Natural killer cell (primary cell): ENCODE data around the gene LRRN3. TPM values are rescaled to one million over a fixed set of nuclear protein-coding genes. Genes with fewer than 3 reads are reported as not detected.

Experiments used
- ATAC-seq, 3 donors: fragments of 150-1000 bp in 2 of 3; fragments of 200-7000 bp in 1 of 3; cut with Tn5 transposase; 1 replicate in 1 of 3; 2 replicates in 2 of 3; pipeline ENCODE4 v1.10.0; 2021; ENCODE audit warnings: mild to moderate bottlenecking in 2 of 3, moderate library complexity in 2 of 3
- DNase-seq, 2 donors: peaks; one replicate each; pipeline versions ENCODE4 v3.0.0 to v3.0.0-alpha.2; 2013 to 2021; ENCODE audit warnings: mixed read lengths in 1 of 2
- H3K27ac ChIP-seq: one replicate; pipeline ENCODE4 v1.5.1; 2013; ENCODE audit warnings: mild to moderate bottlenecking, low read length
- H3K27me3 ChIP-seq: one replicate; pipeline ENCODE4 v1.6.1; 2013; ENCODE audit warnings: low read length; ENCODE audit not compliant: control insufficient read depth, insufficient read depth
- H3K36me3 ChIP-seq: one replicate; pipeline ENCODE4 v1.6.1; 2013; ENCODE audit warnings: low read length; ENCODE audit not compliant: control insufficient read depth, insufficient read depth
- H3K4me1 ChIP-seq: one replicate; pipeline ENCODE4 v1.6.1; 2013; ENCODE audit warnings: low read length; ENCODE audit not compliant: control insufficient read depth, insufficient read depth
- H3K4me3 ChIP-seq: one replicate; pipeline ENCODE4 v1.5.1; 2013; ENCODE audit warnings: low read length
- H3K9me3 ChIP-seq: one replicate; pipeline ENCODE4 v1.6.1; 2013; ENCODE audit warnings: low read length; ENCODE audit not compliant: control insufficient read depth, insufficient read depth
- H3K27ac Mint-ChIP-seq, 2 donors: one replicate each; pipeline ENCODE4 v1.8.0; 2022; ENCODE audit warnings: mild to moderate bottlenecking in 2 of 2, mixed read lengths in 2 of 2, moderate library complexity in 1 of 2
- H3K27me3 Mint-ChIP-seq, 2 donors: one replicate each; pipeline ENCODE4 v1.8.0; 2022; ENCODE audit warnings: low read depth in 2 of 2, mixed read lengths in 2 of 2
- H3K36me3 Mint-ChIP-seq: one replicate; pipeline ENCODE4 v1.8.0; 2022; ENCODE audit warnings: mixed read lengths
- H3K4me1 Mint-ChIP-seq, 2 donors: one replicate each; pipeline ENCODE4 v1.8.0; 2022; ENCODE audit warnings: mixed read lengths in 2 of 2
- H3K4me3 Mint-ChIP-seq: one replicate; pipeline ENCODE4 v1.8.0; 2022; ENCODE audit warnings: mild to moderate bottlenecking, moderate library complexity, mixed read lengths
- H3K9me3 Mint-ChIP-seq, 2 donors: one replicate each; pipeline ENCODE4 v1.8.0; 2022; ENCODE audit warnings: mixed read lengths in 2 of 2
- WGBS: methylation state at CpG from one replicate; pipeline ENCODE4 v1.1.7; 2013; ENCODE audit warnings: missing lambda C conversion rate; ENCODE audit not compliant: insufficient coverage; 5-methylcytosine and 5-hydroxymethylcytosine counted together
- intact Hi-C: fragments of 100-400 bp; cut with micrococcal nuclease; formaldehyde crosslinking; loops from one replicate; pipeline ENCODE4 v1.14.2; 2022
- total RNA-seq, 4 donors: library from RNA; stranded (reverse); fragments of 120-200 nt in 1 of 4; gene quantifications; one replicate each; pipeline versions ENCODE4 v1.2.3 to v1.2.4, GENCODE V29; 2013 to 2022
- TF ChIP-seq, protein P1 (sequence below): fragments of 200-600 bp; IDR thresholded peaks from one replicate; pipeline ENCODE4 v1.8.0; 2022; ENCODE audit warnings: antibody characterized with exemption

The LRRN3 gene
- total RNA-seq, 3 donors from 2014 or later (not counting 1 experiment from before 2014, with no cell fraction given): 0.27 to 0.90 TPM; not detected in 1

DNA sequence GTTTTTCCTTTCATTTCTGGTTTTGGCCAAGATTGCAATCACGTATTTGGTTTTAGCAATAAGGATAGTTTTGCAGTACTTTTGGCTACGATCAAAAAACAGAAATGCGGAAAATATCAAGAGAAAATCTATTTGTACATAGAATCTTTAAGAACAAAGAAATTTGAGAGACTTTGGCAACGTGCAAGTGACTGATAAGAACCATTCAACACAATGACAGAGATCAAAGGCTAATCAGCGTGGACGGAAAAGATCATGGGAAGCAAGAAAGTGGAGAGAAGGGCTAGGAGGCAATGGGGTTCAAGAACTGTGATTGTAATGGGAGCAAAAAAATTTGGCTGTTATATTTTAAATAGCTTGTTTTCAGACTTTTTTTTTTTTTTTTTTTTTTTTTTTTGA is 16.2 kb upstream of the LRRN3 start:
- ATAC-seq: no peak
- WGBS: 65% methylated on average over 6 of the region's 6 CpGs
- Histone ChIP-seq H3K9me3 (no peaks in the 10 kb centered on the region), H3K27ac (no peak overlapping the region), H3K27me3 (no peaks in the 10 kb centered on the region), H3K36me3 (no peaks in the 10 kb centered on the region), H3K4me3 (no peak overlapping the region), H3K4me1 (no peaks in the 10 kb centered on the region)
- intact Hi-C loops: no loop called here
- Mint-ChIP-seq H3K4me3 (no peak overlapping the region), H3K27me3 (no peaks in the 10 kb centered on the region), H3K36me3 (no peaks in the 10 kb centered on the region), H3K9me3 (peaks cover 5 to 6% of the 10 kb centered on the region in 2 donors), H3K4me1 (no peaks in the 10 kb centered on the region), H3K27ac (no peak overlapping the region)
- DNase-seq: no peak
- TF ChIP-seq, protein P1, sequence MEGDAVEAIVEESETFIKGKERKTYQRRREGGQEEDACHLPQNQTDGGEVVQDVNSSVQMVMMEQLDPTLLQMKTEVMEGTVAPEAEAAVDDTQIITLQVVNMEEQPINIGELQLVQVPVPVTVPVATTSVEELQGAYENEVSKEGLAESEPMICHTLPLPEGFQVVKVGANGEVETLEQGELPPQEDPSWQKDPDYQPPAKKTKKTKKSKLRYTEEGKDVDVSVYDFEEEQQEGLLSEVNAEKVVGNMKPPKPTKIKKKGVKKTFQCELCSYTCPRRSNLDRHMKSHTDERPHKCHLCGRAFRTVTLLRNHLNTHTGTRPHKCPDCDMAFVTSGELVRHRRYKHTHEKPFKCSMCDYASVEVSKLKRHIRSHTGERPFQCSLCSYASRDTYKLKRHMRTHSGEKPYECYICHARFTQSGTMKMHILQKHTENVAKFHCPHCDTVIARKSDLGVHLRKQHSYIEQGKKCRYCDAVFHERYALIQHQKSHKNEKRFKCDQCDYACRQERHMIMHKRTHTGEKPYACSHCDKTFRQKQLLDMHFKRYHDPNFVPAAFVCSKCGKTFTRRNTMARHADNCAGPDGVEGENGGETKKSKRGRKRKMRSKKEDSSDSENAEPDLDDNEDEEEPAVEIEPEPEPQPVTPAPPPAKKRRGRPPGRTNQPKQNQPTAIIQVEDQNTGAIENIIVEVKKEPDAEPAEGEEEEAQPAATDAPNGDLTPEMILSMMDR: no peak

DNA sequence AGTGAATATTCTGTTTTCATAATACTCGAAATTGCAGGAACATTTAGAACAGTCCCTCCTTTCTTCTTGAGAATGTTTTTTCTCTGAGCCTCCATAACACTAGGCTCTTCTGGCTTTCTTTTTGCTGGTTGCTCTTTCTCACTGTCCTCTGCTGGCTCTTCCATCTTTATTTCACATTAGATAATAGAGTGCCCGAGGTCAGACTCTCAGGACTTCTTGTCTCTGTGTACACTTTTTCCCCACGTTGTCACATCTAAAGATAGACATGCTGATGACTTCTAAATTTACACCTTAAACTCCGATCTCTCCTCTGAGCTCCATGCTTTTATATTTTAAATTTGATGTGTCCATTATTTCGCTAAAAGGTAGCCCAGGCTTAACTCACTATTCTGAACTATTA is 15.4 kb upstream of the LRRN3 start:
- DNase-seq (no peak), ATAC-seq (no peak)
- intact Hi-C loops: no loop called here
- H3K9me3 ChIP-seq: no peaks in the 10 kb centered on the region
- TF ChIP-seq, protein P1: no peak
- H3K36me3 ChIP-seq: no peaks in the 10 kb centered on the region
- Mint-ChIP-seq H3K27me3 (no peaks in the 10 kb centered on the region), H3K27ac (no peak overlapping the region), H3K4me3 (no peak overlapping the region), H3K4me1 (no peaks in the 10 kb centered on the region), H3K9me3 (peaks cover 5 to 6% of the 10 kb centered on the region in 2 donors), H3K36me3 (no peaks in the 10 kb centered on the region)
- no peaks in the 10 kb centered on the region for H3K27me3 ChIP-seq
- no peaks in the 10 kb centered on the region for H3K4me1 ChIP-seq
- no peak overlapping the region for H3K27ac ChIP-seq
- 93% methylated on average over 5 of the region's 5 CpGs for WGBS
- H3K4me3 ChIP-seq: no peak overlapping the region

DNA sequence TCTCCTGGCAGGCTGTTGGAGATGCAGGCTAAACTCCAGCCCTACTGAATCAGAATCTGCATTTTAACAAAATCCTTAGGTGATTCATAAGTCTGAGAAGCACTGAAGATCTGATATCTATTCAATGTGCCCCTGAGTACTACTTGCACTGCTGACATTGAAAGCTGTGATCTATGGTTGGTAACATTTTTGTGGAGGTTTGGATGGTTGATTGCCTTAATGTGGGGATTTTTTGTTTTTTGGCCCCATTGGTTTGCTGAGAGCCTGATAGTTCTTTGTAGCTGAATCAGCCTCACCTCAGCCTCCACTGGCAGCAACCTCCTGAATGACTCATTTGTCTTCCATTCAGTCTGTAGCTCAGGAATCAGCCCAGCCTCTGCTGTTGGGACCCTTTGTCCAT is 14.7 kb upstream of the LRRN3 start:
- Histone ChIP-seq H3K27me3 (no peaks in the 10 kb centered on the region), H3K4me3 (no peak overlapping the region), H3K9me3 (no peaks in the 10 kb centered on the region), H3K4me1 (no peaks in the 10 kb centered on the region), H3K36me3 (no peaks in the 10 kb centered on the region), H3K27ac (no peak overlapping the region)
- ATAC-seq: no peak
- intact Hi-C loops: no loop called here
- Mint-ChIP-seq H3K36me3 (no peaks in the 10 kb centered on the region), H3K27ac (no peak overlapping the region), H3K4me1 (no peaks in the 10 kb centered on the region), H3K27me3 (no peaks in the 10 kb centered on the region), H3K4me3 (no peak overlapping the region), H3K9me3 (peaks cover 5 to 6% of the 10 kb centered on the region in 2 donors)
- TF ChIP-seq, protein P1: no peak
- DNase-seq: no peak

DNA sequence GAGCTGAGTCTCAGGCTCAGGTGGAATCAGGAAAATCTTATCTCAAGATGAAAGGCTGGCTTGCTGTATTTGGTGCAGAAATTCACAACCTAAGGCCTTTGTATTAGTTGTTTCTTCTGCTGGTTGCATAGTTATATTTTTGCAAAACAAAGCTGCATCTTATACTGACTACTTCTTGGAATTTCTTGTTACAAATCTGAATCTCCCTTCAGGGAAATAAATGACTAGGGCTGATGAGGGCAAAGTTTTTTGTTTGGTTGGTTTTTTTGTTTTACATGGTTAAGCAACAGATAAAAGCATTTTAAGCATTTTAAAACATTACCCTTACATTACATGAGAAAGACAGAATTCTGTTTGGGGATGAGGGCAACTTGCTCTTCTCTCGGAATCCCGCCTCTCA is 13.9 kb upstream of the LRRN3 start:
- Mint-ChIP-seq H3K27me3 (no peaks in the 10 kb centered on the region), H3K36me3 (no peaks in the 10 kb centered on the region), H3K9me3 (peaks cover 5 to 6% of the 10 kb centered on the region in 2 donors), H3K4me3 (no peak overlapping the region), H3K27ac (no peak overlapping the region), H3K4me1 (peaks cover 5% of the 10 kb centered on the region in 2 donors)
- no peak for ATAC-seq
- intact Hi-C loops: no loop called here
- Histone ChIP-seq H3K27me3 (no peaks in the 10 kb centered on the region), H3K36me3 (no peaks in the 10 kb centered on the region), H3K27ac (no peak overlapping the region), H3K4me1 (no peaks in the 10 kb centered on the region), H3K9me3 (no peaks in the 10 kb centered on the region), H3K4me3 (no peak overlapping the region)
- DNase-seq: no peak
- TF ChIP-seq, protein P1: no peak
- 100% methylated on average over 2 of the region's 2 CpGs for WGBS
